Prostate gland (tissue), 2 donors: ENCODE results near the gene CDC42BPA. TPM values are rescaled to one million over a fixed set of nuclear protein-coding genes. Genes with fewer than 3 reads are reported as not detected.

Experiments used
- DNase-seq: peaks from one replicate; pipeline ENCODE4 v3.0.0-alpha.2; 2019; ENCODE audit warnings: low spot score
- H3K27ac ChIP-seq, 2 donors: fragments of 200-600 bp; sonication (generic); 2 replicates each; pipeline ENCODE4 v1.5.1; 2017 to 2019
- H3K27me3 ChIP-seq: fragments of 200-600 bp; sonication (generic); replicated peaks from 2 replicates; pipeline ENCODE4 v1.5.1; 2019; ENCODE audit not compliant: insufficient read depth
- H3K36me3 ChIP-seq, 2 donors: fragments of 200-600 bp; sonication (generic); 1 replicate in 1 of 2; 2 replicates in 1 of 2; pipeline versions ENCODE4 v1.5.1 to v1.8.1; 2017 to 2019
- H3K4me1 ChIP-seq: fragments of 200-600 bp; sonication (generic); replicated peaks from 2 replicates; pipeline ENCODE4 v1.5.1; 2019
- H3K4me3 ChIP-seq, 2 donors: fragments of 200-600 bp; sonication (generic); 2 replicates each; pipeline ENCODE4 v1.5.1; 2017 to 2019
- H3K9me3 ChIP-seq: fragments of 200-600 bp; sonication (generic); 2 replicates; pipeline ENCODE4 v1.5.1; 2017
- POLR2A ChIP-seq: fragments of 450-650 bp; IDR thresholded peaks from one replicate; pipeline ENCODE4 v1.6.1; 2016; ENCODE audit warnings: antibody characterized with exemption, mild to moderate bottlenecking
- POLR2AphosphoS5 ChIP-seq: sonication (generic); formaldehyde crosslinking; IDR thresholded peaks from one replicate; pipeline ENCODE4 v1.6.1; 2017; ENCODE audit warnings: antibody characterized with exemption
- WGBS: methylation state at CpG from one replicate; pipeline ENCODE4 v1.1.5; 2018; 5-methylcytosine and 5-hydroxymethylcytosine counted together
- intact Hi-C: fragments of 100-400 bp; cut with DNase I; formaldehyde crosslinking; loops from one replicate; pipeline ENCODE4 v1.14.2; 2022
- total RNA-seq, 2 donors: library from RNA; depleted of rRNA; stranded (reverse); fragments of >200 nt; gene quantifications; one replicate each; pipeline ENCODE4 v1.1.0, GENCODE V29; 2016
- TF ChIP-seq, protein P1 (sequence below), 4 experiments: fragments of 200-600 bp in 2 of 4; fragments of 450-650 bp in 2 of 4; sonication (generic) in 2 of 4; IDR thresholded peaks; 1 replicate in 3 of 4; 2 replicates in 1 of 4; pipeline ENCODE4 v1.5.1; 2016 to 2019; ENCODE audit warnings: antibody characterized with exemption in 4 of 4, mild to moderate bottlenecking in 2 of 4, moderate library complexity in 2 of 4

CDC42BPA gene
- total RNA-seq, 2 donors from 2014 or later = 31.3 to 76.9 TPM

DNA sequence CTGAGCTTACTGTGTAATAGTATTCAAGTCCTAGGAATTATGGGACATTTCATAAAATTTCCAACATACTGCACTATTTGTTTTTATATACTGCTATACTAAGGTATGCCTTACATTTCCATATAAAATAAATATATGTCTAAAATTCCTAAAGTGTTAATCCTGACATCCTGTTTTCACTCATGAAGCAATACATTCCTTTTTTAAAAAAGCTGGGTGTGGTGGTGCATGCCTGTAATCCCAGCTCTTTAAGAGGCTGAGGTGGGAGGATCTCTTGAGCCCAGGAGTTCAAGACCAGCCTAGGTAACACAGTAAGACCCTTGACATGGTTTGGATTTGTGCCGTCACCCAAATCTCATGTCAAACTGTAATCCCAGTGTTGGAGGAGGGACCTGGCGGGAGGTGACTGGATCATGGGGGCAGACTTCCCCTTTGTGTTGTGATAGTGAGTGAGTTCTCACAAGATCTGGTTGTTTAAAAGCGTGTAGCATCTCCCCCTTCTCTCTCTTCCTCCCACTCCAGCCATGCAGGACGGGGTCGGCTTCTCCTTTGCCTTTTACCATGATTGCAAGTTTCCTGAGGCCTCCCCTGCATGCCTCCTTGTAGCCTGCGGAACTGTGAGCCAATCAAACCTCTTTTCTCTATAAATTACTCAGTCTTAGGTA is 5.8 kb downstream of the CDC42BPA start:
- TF ChIP-seq POLR2AphosphoS5 (no peak), POLR2A (no peak)
- TF ChIP-seq, protein P1, sequence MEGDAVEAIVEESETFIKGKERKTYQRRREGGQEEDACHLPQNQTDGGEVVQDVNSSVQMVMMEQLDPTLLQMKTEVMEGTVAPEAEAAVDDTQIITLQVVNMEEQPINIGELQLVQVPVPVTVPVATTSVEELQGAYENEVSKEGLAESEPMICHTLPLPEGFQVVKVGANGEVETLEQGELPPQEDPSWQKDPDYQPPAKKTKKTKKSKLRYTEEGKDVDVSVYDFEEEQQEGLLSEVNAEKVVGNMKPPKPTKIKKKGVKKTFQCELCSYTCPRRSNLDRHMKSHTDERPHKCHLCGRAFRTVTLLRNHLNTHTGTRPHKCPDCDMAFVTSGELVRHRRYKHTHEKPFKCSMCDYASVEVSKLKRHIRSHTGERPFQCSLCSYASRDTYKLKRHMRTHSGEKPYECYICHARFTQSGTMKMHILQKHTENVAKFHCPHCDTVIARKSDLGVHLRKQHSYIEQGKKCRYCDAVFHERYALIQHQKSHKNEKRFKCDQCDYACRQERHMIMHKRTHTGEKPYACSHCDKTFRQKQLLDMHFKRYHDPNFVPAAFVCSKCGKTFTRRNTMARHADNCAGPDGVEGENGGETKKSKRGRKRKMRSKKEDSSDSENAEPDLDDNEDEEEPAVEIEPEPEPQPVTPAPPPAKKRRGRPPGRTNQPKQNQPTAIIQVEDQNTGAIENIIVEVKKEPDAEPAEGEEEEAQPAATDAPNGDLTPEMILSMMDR (IDR thresholded peaks at IDR 0.05) = no peak
- Histone ChIP-seq H3K27ac (no peak overlapping the region), H3K9me3 (no peaks in the 10 kb centered on the region), H3K27me3 (no peaks in the 10 kb centered on the region), H3K4me1 (no peaks in the 10 kb centered on the region), H3K4me3 (no peak overlapping the region), H3K36me3 (no peaks in the 10 kb centered on the region)
- no peak for DNase-seq
- WGBS = 84% methylated on average over 6 of the region's 6 CpGs
- intact Hi-C loops = loop anchor here (10.0 kb wide), 2 partner anchors 368 to 398 kb away; partner anchors contain the start of gene COQ8A

DNA sequence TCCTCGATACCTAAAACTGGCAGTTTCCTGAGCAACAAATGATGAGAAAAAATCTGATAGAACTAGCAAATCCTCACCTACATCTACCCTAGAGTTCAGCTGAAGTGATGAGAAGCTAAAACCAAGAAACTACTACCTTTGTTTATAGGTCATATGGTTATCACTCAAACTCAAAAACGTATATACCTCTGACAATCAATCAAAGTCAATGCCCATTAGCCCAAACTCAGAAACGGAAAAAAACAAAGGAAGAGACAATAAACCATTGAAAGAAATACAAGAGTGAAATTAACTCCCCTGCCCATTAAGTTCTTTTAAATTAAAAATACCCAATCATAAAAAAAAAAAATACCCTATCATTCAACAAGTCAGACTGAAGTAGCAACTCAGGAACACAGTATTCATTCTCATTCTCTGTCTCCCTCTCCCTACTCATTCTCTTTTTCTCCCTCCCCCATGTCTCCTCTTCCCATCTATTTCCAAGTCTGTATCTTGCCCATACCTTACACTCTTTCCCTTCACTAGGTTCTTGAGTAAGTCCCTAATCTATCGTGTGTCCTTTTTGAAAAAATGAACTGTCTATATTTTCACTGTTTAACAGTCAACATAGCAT is 6.8 kb downstream of the CDC42BPA start:
- Histone ChIP-seq H3K27me3 (no peaks in the 10 kb centered on the region), H3K36me3 (no peaks in the 10 kb centered on the region), H3K4me3 (no peak overlapping the region), H3K27ac (no peak overlapping the region), H3K9me3 (no peaks in the 10 kb centered on the region), H3K4me1 (no peaks in the 10 kb centered on the region)
- TF ChIP-seq, protein P1 (IDR thresholded peaks at IDR 0.05) = no peak
- TF ChIP-seq POLR2A (no peak), POLR2AphosphoS5 (no peak)
- 88% methylated on average over 4 of the region's 4 CpGs for WGBS
- intact Hi-C loops = loop anchor here (10.0 kb wide), 2 partner anchors 367 to 397 kb away; partner anchors contain the start of gene COQ8A
- DNase-seq = no peak

DNA sequence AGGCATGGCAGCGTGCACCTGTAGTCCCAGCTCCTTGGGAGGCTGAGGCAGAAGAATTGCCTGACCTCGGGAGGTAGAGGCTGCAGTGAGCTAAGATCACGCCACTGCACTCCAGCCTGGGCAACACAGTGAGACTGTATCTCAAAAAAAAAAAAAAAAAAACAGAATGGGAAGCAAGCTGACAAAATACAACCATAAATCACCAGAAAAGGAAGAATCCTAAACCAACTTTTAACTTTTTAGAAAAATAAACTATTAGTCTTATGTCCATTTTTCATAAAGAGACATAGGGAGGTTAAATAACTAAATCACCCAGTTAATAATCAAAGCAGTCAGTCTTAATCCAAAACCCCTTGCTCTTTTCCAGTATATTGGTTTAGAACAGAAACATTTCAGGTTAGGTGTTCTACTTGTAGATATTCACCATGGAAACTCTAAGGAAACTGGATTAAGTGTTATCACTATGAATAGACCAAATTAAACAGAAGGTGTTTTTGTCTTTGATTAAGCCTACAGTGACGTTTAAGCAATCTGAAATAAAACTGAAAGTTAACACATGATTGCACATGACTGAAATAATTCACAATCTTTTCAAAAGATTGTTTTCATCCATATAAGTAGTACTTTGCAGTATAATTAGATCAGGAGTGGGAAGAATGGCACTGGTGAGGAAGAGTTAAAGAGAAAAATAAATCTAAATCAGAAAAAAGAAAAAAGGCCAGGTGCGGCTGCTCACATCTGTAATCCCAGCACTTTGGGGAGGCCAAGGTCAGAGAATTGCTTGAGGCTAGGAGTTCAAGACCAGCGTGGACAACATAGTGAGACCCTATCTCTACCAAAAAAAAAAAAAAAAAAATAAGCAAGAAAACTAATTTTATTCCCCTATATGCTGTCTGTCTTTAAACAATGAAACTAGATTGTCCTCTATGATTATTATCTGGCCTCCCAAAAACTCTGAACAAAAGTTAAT is 9.6 kb downstream of the CDC42BPA start:
- 79% methylated on average over 6 of the region's 6 CpGs for WGBS
- no peak overlapping the region for H3K4me3 ChIP-seq
- no peak for TF ChIP-seq POLR2AphosphoS5
- TF ChIP-seq, protein P1 (IDR thresholded peaks at IDR 0.05) = no peak
- TF ChIP-seq POLR2A = no peak
- no peaks in the 10 kb centered on the region for H3K27me3 ChIP-seq
- no peaks in the 10 kb centered on the region for H3K36me3 ChIP-seq
- no peak for DNase-seq
- H3K4me1 ChIP-seq = no peaks in the 10 kb centered on the region
- no peaks in the 10 kb centered on the region for H3K9me3 ChIP-seq
- intact Hi-C loops = no loop called here
- H3K27ac ChIP-seq = no peak overlapping the region

DNA sequence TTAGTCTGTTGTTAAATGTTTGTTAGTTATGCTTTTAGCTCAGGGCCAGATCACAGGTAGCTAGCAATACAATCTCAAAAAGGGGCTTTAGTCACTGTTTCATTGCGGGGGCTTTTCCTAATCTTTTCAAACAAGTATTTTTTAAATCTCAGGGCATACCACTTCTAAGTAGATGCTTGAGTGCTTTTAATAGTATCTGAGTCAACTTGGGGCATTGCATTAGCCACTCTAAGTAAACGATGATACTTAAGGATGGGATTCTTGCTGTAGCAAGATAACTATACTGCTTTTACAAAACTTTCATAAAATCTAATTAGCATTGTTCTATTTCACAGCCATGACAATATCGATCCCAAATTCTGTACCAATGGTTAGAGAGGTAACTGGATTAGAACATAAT is 11.6 kb downstream of the CDC42BPA start:
- Histone ChIP-seq H3K27ac (no peak overlapping the region), H3K36me3 (no peaks in the 10 kb centered on the region), H3K4me1 (no peaks in the 10 kb centered on the region), H3K9me3 (no peaks in the 10 kb centered on the region), H3K27me3 (no peaks in the 10 kb centered on the region), H3K4me3 (no peak overlapping the region)
- no peak for DNase-seq
- WGBS = 84% methylated on average over 3 of the region's 3 CpGs
- TF ChIP-seq POLR2AphosphoS5 (no peak), POLR2A (no peak)
- TF ChIP-seq, protein P1 (IDR thresholded peaks at IDR 0.05) = no peak
- intact Hi-C loops = no loop called here
